COLO668 (cell line): Measurements from ENCODE around the gene SAYSD1.

Experiments used
- DNase-seq: peaks from one replicate; lab custom pipeline; 2025; ENCODE audit not compliant: unreplicated experiment; lab: John Stamatoyannopoulos, UW

Gene SAYSD1

DNA sequence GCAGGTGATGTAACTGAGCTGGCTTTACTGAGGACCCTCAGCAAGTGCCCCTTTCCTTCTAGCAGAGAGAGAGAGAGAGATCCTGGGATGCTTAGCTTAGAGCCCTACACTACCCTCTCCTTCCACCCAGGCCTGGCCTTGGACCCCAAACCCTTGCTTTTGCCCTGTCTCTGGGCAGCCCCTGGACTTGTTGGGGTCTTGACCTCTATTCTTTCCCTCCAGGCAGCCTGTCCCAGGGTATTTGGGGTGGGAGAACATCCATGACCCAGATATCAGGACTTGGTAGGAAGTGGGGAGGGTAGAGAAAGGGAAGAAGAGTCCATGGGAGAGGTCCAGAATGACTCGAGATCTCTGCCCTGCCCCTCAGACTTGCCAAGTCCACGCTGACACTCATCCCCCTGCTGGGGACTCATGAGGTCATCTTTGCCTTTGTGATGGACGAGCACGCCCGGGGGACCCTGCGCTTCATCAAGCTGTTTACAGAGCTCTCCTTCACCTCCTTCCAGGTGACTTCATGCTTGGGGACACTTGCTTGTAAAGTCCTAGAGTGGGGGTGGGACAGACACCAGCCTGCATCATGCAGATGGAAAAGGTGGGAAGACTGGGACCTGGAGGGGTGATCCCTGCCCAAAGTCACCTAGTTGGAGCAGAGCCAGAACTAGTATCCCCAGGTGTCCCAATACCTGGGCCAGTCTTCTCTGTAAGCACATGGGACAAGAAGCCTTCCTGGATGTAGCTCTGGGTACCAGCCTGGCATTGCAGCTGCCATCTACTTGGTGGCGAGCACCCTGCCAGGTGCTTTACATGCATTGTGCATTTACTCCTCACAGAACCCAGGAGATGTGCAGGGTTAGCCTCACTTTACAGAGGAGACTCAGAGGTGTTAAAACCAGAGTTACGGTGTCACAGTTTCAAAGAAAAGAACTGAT, 35.5 kb downstream of the SAYSD1 start:
- DNase-seq: no peak

GRCh38 chr6:39078695-39079094, 36.3 kb downstream of the SAYSD1 start:
- no peak for DNase-seq

DNA sequence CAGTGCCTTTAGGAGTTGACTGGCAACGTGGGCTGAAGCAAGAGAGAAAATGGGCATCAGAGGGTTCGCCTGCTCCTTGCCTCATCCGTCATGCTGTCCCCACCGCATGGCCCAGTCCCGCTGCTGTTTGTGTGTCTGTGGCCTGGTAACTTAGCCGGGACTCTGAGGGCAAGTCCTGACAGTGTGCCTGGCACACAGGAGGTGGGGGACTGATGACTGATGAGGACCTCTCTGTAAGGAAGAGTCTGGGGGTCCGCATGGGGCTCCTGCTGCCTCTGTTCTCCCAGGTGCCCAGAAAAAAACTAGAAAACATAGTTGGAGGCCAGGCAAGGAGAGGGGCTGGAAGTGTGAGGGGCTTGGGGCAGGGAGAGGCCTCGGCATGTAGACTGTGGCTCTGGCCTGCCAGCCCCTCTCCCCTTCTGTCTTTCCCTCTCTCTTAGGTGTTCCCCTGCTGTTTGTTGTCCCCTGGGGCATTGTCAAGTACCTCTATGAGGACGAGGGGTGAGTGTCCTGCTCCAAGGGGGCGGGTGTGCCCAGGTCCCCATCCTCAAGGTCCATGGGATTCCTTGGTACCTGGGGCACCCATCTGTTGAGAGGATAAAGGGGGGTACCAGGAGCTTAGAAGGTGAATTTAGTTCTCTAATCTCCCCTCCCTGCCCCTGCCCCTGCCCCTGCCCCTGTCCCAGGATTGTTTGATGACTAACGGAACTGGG, 36.9 kb downstream of the SAYSD1 start:
- no peak for DNase-seq

DNA sequence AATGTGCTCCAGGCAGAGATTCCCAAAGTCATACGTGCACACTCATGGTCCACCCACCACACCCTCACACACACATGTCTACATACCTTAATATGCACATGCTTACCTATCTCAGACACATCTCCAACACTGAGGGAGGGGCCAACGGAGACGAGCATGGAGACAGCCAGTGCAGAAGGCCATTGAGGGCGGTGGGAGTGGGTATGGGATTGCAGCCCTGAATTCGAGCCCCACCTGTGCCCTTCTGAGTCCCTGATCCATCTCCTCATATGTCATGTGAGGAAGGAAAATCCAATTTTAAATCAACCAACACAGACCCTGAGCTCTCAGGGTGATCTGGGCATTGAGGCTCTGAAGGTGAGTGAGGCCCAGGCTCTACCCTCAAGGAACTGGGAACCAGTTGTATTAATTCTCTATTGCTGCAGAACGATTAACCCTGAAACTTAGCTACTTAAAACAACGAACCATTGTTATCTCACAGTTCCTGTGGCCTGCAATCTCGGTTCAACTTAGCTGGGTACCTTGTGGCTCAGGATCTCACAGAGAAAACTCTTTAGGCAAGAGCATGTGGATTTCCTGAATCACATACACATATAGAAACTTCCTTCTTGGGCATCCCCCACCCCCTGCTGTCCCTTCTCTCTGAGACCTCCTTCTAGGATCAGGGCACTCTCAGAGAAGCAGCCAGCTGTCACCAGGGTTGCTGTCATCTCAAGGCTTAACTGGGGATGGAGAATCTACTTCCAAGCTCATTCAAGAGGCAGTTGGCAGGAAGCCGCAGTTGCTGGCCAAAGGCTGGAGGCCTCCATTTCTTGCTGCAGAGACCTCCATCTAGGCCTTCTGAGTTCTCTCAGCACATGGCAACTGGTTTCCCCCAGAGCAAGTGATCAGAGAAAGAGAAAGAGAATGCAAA, 38.1 kb downstream of the SAYSD1 start:
- DNase-seq: no peak

GRCh38 chr6:39075807-39076622, 39.0 kb downstream of the SAYSD1 start:
- DNase-seq: no peak

DNA sequence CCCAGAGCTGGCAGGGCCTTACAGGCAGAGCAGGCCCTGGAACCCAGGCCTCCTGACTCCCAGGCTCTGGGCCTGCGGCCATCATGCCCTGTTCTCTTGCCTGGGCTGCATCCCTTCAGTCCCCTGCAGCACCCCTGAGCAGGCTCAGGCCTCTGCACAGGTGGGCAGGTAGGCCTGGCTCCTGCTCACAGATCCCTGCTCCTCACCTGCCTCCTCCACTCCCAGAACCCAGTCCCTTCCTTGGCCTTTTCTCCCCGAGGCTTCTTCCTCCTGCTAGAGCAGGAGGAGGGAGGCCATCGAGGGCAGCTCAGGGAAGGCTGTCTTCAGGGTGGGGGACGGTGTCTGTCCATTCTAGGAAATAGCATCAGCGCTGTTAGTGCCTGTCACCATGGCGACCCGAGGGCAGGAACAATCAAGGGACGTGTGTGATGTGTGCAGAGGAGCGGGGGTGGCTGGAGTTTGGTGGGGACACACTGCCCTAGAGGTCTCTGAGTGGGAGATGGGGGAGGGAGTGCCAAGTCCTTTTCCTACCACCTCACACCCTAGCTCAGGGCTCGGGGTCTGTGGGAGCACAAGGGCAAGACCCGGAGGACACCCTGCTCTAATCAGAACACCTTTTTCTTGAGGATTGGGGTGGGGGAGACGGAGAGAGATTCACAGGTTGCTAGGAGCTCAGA, 39.8 kb downstream of the SAYSD1 start:
- no peak for DNase-seq

DNA sequence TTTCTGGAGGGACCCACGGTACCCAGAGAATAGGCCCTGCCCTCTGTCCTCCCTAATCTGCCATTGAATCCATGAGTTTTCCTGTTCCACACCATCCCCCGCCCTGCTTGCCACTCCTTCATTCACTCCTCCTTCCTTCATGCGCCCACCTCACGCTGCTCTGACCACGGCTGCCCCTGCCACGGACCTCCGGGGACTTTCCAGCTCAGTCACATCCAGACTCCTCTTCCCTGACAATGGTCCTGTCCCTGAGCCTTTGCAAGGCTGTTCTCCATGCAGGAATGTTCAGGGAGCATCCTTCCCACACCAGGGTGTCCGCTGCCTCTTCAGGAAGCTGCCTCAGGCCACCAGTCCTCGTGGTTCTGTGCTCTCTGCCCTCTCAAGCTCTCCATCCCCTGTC, 40.5 kb downstream of the SAYSD1 start:
- no peak for DNase-seq

DNA sequence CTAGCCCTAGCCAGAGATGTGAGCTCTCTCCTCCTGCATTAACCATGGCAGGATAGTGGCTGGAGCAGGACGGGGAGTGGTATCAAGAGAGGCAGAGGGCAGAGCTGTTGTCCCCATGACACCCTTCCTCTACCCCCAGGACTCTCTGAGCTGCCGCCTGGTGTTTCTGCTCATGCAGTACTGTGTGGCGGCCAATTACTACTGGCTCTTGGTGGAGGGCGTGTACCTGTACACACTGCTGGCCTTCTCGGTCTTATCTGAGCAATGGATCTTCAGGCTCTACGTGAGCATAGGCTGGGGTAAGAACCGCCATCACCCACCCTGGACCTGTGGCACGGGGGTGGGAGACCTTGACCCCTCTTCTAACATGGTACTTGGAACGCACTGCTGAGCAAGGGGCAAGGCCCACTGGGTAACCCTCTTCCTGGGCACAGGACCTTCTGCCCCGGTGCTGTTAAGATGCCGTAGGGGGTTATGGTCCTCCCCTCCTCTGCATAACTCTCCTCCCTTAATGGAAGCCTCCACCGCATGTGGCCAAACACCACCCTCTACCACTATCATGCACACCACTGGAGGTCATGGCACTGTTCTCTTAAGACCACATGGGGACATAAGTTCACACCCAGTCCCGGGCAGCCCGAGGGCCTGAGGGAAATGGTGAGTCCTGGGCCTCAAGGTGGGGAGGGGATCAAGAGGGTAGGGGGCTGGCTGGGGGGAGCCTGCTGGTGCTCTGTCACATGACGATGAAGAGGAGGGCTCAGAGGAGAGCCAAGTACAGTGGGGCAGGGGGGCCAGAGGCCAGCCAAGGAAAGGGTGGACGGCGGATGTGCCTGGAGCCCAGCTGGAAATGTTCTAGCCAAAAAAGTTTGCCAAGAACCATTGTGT, 41.3 kb downstream of the SAYSD1 start:
- DNase-seq: no peak

DNA sequence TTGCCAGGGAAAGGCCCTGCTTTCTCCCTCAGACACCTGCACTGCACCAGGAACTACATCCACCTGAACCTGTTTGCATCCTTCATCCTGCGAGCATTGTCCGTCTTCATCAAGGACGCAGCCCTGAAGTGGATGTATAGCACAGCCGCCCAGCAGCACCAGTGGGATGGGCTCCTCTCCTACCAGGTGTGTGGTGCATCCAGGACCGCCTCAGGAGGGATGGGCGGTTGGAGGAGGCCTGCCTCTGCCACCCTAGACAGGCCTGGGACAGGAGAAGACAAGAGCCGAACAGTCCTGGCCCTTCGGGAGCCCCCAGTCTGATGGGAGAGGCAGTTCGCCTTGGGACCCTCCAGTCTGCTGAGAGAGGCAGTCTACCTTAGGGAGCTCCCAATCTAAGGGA, 42.2 kb downstream of the SAYSD1 start:
- no peak for DNase-seq

DNA sequence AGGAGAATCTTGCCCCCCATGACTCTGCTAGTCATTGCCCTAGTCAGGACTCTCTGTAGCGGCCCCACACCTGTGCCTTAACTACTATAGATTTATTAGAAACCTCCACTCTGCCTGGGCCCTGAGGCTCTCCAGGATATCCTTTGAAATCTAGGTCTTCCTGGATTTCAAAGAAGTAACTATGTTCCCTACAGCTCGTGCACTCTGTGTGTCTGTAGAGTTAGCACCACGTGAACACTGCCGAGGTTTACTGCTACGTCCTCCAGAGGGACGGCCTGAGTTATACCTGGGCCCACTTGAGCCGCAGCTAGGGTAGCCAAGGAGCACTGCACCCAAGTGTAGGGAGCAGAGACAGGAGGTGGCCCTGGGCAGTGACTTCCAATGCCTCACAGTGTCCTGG, 46.6 kb downstream of the SAYSD1 start:
- DNase-seq: no peak

GRCh38 chr6:39065561-39065960, 49.4 kb downstream of the SAYSD1 start:
- no peak for DNase-seq

DNA sequence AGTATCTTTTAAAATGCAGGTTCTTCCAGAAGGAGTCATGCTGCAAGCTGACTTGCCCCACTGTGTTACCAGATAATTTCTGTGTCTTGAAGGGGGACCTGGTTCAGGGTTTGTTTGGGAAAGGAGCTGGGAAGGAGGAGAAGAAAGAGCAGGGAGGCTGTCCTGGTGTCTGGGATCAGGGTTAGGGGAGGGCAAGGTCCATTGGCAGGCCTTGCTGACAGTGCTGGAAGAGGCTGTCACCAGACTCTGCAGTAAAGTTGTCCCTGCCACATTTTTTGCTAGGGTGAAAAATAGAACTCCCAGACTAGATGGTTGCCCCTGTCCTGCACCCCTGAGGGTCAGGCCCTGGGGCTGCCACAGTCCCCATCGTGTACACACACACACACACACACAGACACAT, 51.5 kb downstream of the SAYSD1 start:
- no peak for DNase-seq

GRCh38 chr6:39062014-39062740, 52.8 kb downstream of the SAYSD1 start:
- DNase-seq: no peak

GRCh38 chr6:39061588-39061987, 53.4 kb downstream of the SAYSD1 start:
- DNase-seq: no peak

- DNase-seq: no peak
Measured at GRCh38 chr6:39061182-39061581, 53.8 kb downstream of the SAYSD1 start.

GRCh38 chr6:39060467-39061160, 54.4 kb downstream of the SAYSD1 start:
- DNase-seq: no peak

- DNase-seq: no peak
Measured at GRCh38 chr6:39059496-39060310, 55.3 kb downstream of the SAYSD1 start.
